Naive thymus-derived CD8-positive, alpha-beta T cell (primary cell): ENCODE results near the gene SMARCC1. TPM values are rescaled to one million over a fixed set of nuclear protein-coding genes. Genes with fewer than 3 reads are reported as not detected.

Experiments
- ATAC-seq, 2 donors: fragments of 150-1000 bp; cut with Tn5 transposase in 1 of 2; sonication (Bioruptor Pico), chemical (Tn5 transposase) in 1 of 2; 1 replicate in 1 of 2; 2 replicates in 1 of 2; pipeline ENCODE4 v1.10.0; 2021; ENCODE audit warnings: mild to moderate bottlenecking in 2 of 2, moderate library complexity in 2 of 2
- POLR2A ChIA-PET: fragments of 350-600 bp; sonication (Branson Sonifier 250); formaldehyde crosslinking; loops from one replicate; lab custom pipeline; 2021; ENCODE audit warnings: antibody characterized with exemption; lab: Charles Lee
- DNase-seq, 10 donors: peaks; one replicate each; pipeline versions ENCODE4 v3.0.0 to v3.0.0-alpha.2; 2020 to 2022
- H3K27ac Mint-ChIP-seq, 10 donors: one replicate each; pipeline ENCODE4 v1.8.0; 2020 to 2022; ENCODE audit warnings: mild to moderate bottlenecking in 10 of 10, mixed read lengths in 10 of 10, moderate library complexity in 4 of 10, inconsistent platforms in 1 of 10
- H3K27me3 Mint-ChIP-seq, 5 donors: one replicate each; pipeline ENCODE4 v1.8.0; 2021 to 2022; ENCODE audit warnings: mixed read lengths in 5 of 5
- H3K36me3 Mint-ChIP-seq, 3 donors: one replicate each; pipeline ENCODE4 v1.8.0; 2020 to 2022; ENCODE audit warnings: mixed read lengths in 3 of 3, mild to moderate bottlenecking in 2 of 3, inconsistent platforms in 1 of 3
- H3K4me1 Mint-ChIP-seq, 4 donors: one replicate each; pipeline ENCODE4 v1.8.0; 2021 to 2022; ENCODE audit warnings: mixed read lengths in 4 of 4
- H3K4me3 Mint-ChIP-seq, 10 donors: one replicate each; pipeline ENCODE4 v1.8.0; 2020 to 2022; ENCODE audit warnings: mild to moderate bottlenecking in 10 of 10, mixed read lengths in 10 of 10, moderate library complexity in 6 of 10, inconsistent platforms in 1 of 10
- H3K9me3 Mint-ChIP-seq, 9 donors: one replicate each; pipeline ENCODE4 v1.8.0; 2020 to 2022; ENCODE audit warnings: mixed read lengths in 9 of 9, mild to moderate bottlenecking in 3 of 9, inconsistent platforms in 1 of 9, moderate library complexity in 1 of 9
- polyA plus RNA-seq, 3 donors: library from polyadenylated mRNA; unstranded; fragments of 300-500 nt; fragmentation: Illumina TruSeq; gene quantifications; one replicate each; pipeline ENCODE4 v1.2.3, GENCODE V29; 2021
- total RNA-seq, 8 experiments: library from RNA in 2 of 8; stranded (reverse) in 2 of 8; gene quantifications; one replicate each; pipeline ENCODE4 v1.2.3 and lab custom pipeline; 2021 to 2026

Gene SMARCC1
- total and polyA plus RNA-seq, 5 experiments from 2014 or later = 57.7 to 111 (median 67.0) TPM

GRCh38 chr3:47578691-47579632 lies 202.7 kb downstream of the SMARCC1 start, which contains the start of gene CSPG5:
Gene CSPG5 (minus strand): TSS chr3:47578865. CDS start chr3:47578693, 172 bp downstream.
- ATAC-seq (peak; percentile 60 to 65), DNase-seq (peak in 8 of 10 donors; percentile 12 to 67 (median 28))
- H3K36me3 Mint-ChIP-seq = no peaks in the 10 kb centered on the region
- peaks cover 0 to 3% (median 1%) of the 10 kb centered on the region in 4 donors for H3K4me1 Mint-ChIP-seq
- peaks cover 6 to 28% (median 22%) of the 10 kb centered on the region in 5 donors for H3K27me3 Mint-ChIP-seq
- peak within 1 kb of the TSS in 2 of 10 donors; percentile 4 to 13 for H3K27ac Mint-ChIP-seq
- POLR2A ChIA-PET = interaction anchor here (0.5 kb wide), 1 partner anchor 158 kb away, joined by 4 read pairs; no protein-coding TSS in a partner anchor
- H3K9me3 Mint-ChIP-seq = no peaks in the 10 kb centered on the region
- H3K4me3 Mint-ChIP-seq = peak within 1 kb of the TSS; percentile 33 to 85 (median 66)

GRCh38 chr3:47578119-47578632 lies 203.5 kb downstream of the SMARCC1 start:
- Mint-ChIP-seq H3K9me3 (no peaks in the 10 kb centered on the region), H3K27me3 (peaks cover 14 to 33% (median 28%) of the 10 kb centered on the region in 5 donors), H3K4me1 (peaks cover 0 to 3% (median 1%) of the 10 kb centered on the region in 4 donors), H3K27ac (peak overlapping the region in 1 of 10 donors; percentile 13), H3K4me3 (peak overlapping the region in 9 of 10 donors; percentile 46 to 82 (median 60)), H3K36me3 (no peaks in the 10 kb centered on the region)
- ATAC-seq (peak; percentile 60 to 70), DNase-seq (peak; percentile 4 to 68 (median 32))
- POLR2A ChIA-PET = interaction anchor here (0.5 kb wide), 1 partner anchor 159 kb away, joined by 4 read pairs; no protein-coding TSS in a partner anchor

GRCh38 chr3:47577583-47578118 lies 204.0 kb downstream of the SMARCC1 start:
- H3K36me3 Mint-ChIP-seq = no peaks in the 10 kb centered on the region
- no peak overlapping the region for H3K27ac Mint-ChIP-seq
- H3K27me3 Mint-ChIP-seq = peaks cover 17 to 38% (median 31%) of the 10 kb centered on the region in 5 donors
- DNase-seq (no peak), ATAC-seq (peak; percentile 8 to 39)
- H3K4me1 Mint-ChIP-seq = peaks cover 0 to 3% (median 1%) of the 10 kb centered on the region in 4 donors
- POLR2A ChIA-PET = interaction anchor here (0.5 kb wide), 2 partner anchors 224 to 350 kb away, joined by 3 read pairs; no protein-coding TSS in a partner anchor
- no peaks in the 10 kb centered on the region for H3K9me3 Mint-ChIP-seq
- H3K4me3 Mint-ChIP-seq = peak overlapping the region in 9 of 10 donors; percentile 46 to 82 (median 60)

GRCh38 chr3:47573190-47574172 lies 208.2 kb downstream of the SMARCC1 start:
- Mint-ChIP-seq H3K27me3 (peaks cover 17 to 52% (median 28%) of the 10 kb centered on the region in 5 donors), H3K4me3 (peak overlapping the region in 1 of 10 donors; percentile 14), H3K27ac (no peak overlapping the region), H3K36me3 (no peaks in the 10 kb centered on the region), H3K9me3 (no peaks in the 10 kb centered on the region), H3K4me1 (peaks cover 0 to 1% (median 0%) of the 10 kb centered on the region in 4 donors)
- ATAC-seq (no peak), DNase-seq (no peak)
- POLR2A ChIA-PET = interaction anchor here (0.6 kb wide), 1 partner anchor 236 kb away, joined by 4 read pairs; no protein-coding TSS in a partner anchor

- H3K27me3 Mint-ChIP-seq = peaks cover 17 to 52% (median 25%) of the 10 kb centered on the region in 5 donors
- H3K36me3 Mint-ChIP-seq = no peaks in the 10 kb centered on the region
- ATAC-seq = no peak
- H3K9me3 Mint-ChIP-seq = no peaks in the 10 kb centered on the region
- H3K4me3 Mint-ChIP-seq = no peak overlapping the region
- no peak overlapping the region for H3K27ac Mint-ChIP-seq
- no peak for DNase-seq
- H3K4me1 Mint-ChIP-seq = peaks cover 0 to 1% (median 0%) of the 10 kb centered on the region in 4 donors
- POLR2A ChIA-PET = no interaction called here
These were observed 210.1 kb downstream of the SMARCC1 start for GRCh38 chr3:47571391-47572175.

- H3K27ac Mint-ChIP-seq = no peak overlapping the region
- no peak for DNase-seq
- H3K27me3 Mint-ChIP-seq = peaks cover 9 to 36% (median 13%) of the 10 kb centered on the region in 5 donors
- POLR2A ChIA-PET = no interaction called here
- no peak for ATAC-seq
- H3K36me3 Mint-ChIP-seq = no peaks in the 10 kb centered on the region
- H3K9me3 Mint-ChIP-seq = no peaks in the 10 kb centered on the region
- H3K4me3 Mint-ChIP-seq = no peak overlapping the region
- H3K4me1 Mint-ChIP-seq = peaks cover 0 to 1% (median 0%) of the 10 kb centered on the region in 4 donors
These were observed 212.8 kb downstream of the SMARCC1 start for GRCh38 chr3:47568901-47569300.

- DNase-seq (no peak), ATAC-seq (no peak)
- Mint-ChIP-seq H3K9me3 (no peaks in the 10 kb centered on the region), H3K4me1 (peaks cover 0 to 1% (median 0%) of the 10 kb centered on the region in 4 donors), H3K27ac (peak overlapping the region in 1 of 10 donors; percentile 4), H3K27me3 (peaks cover 2 to 18% (median 3%) of the 10 kb centered on the region in 5 donors), H3K36me3 (no peaks in the 10 kb centered on the region), H3K4me3 (no peak overlapping the region)
- POLR2A ChIA-PET = no interaction called here
These were observed 214.5 kb downstream of the SMARCC1 start for GRCh38 chr3:47567149-47567548.

GRCh38 chr3:47566667-47567066 lies 215.0 kb downstream of the SMARCC1 start:
- POLR2A ChIA-PET = no interaction called here
- H3K4me3 Mint-ChIP-seq = no peak overlapping the region
- H3K27ac Mint-ChIP-seq = no peak overlapping the region
- no peak for DNase-seq
- peaks cover 0 to 1% (median 0%) of the 10 kb centered on the region in 4 donors for H3K4me1 Mint-ChIP-seq
- ATAC-seq = no peak
- no peaks in the 10 kb centered on the region for H3K36me3 Mint-ChIP-seq
- H3K9me3 Mint-ChIP-seq = no peaks in the 10 kb centered on the region
- peaks cover 0 to 13% (median 2%) of the 10 kb centered on the region in 5 donors for H3K27me3 Mint-ChIP-seq

GRCh38 chr3:47565734-47566550 lies 215.8 kb downstream of the SMARCC1 start:
- peaks cover 0 to 1% (median 0%) of the 10 kb centered on the region in 4 donors for H3K4me1 Mint-ChIP-seq
- H3K27me3 Mint-ChIP-seq = peaks cover 0 to 9% (median 2%) of the 10 kb centered on the region in 5 donors

GRCh38 chr3:47556351-47556750 lies 225.3 kb downstream of the SMARCC1 start:
- DNase-seq (no peak), ATAC-seq (no peak)
- POLR2A ChIA-PET = no interaction called here
- peaks cover 0 to 2% (median 0%) of the 10 kb centered on the region in 9 donors for H3K9me3 Mint-ChIP-seq
- H3K4me1 Mint-ChIP-seq = no peaks in the 10 kb centered on the region
- no peak overlapping the region for H3K27ac Mint-ChIP-seq
- H3K4me3 Mint-ChIP-seq = no peak overlapping the region
- peaks cover 6 to 15% (median 8%) of the 10 kb centered on the region in 5 donors for H3K27me3 Mint-ChIP-seq
- peaks cover 0 to 4% (median 2%) of the 10 kb centered on the region in 3 donors for H3K36me3 Mint-ChIP-seq

More at GRCh38 chr3:47565734-47566550, 215.8 kb downstream of the SMARCC1 start:
- Mint-ChIP-seq H3K4me3 (no peak overlapping the region), H3K36me3 (no peaks in the 10 kb centered on the region), H3K27ac (peak overlapping the region in 1 of 10 donors; percentile 39), H3K9me3 (no peaks in the 10 kb centered on the region)
- DNase-seq (no peak), ATAC-seq (no peak)
- POLR2A ChIA-PET = no interaction called here
